Colonic mucosa (tissue), 4 donors: ENCODE measurements around the gene TRAPPC11. TPM values are rescaled to one million over a fixed set of nuclear protein-coding genes. Genes with fewer than 3 reads are reported as not detected.

Experiments
- DNase-seq: peaks from one replicate; pipeline ENCODE4 v3.0.0-alpha.2; 2020
- H3K27ac ChIP-seq: fragments of 200-600 bp; one replicate; pipeline ENCODE4 v1.8.0; 2021
- H3K27me3 ChIP-seq: fragments of 200-600 bp; one replicate; pipeline ENCODE4 v1.8.0; 2021
- H3K36me3 ChIP-seq: fragments of 200-600 bp; one replicate; pipeline ENCODE4 v1.8.0; 2021
- H3K4me1 ChIP-seq: fragments of 200-600 bp; one replicate; pipeline ENCODE4 v1.8.0; 2021; ENCODE audit warnings: mild to moderate bottlenecking
- H3K4me3 ChIP-seq: fragments of 200-600 bp; one replicate; pipeline ENCODE4 v1.8.0; 2021
- H3K9ac ChIP-seq, 2 donors: one replicate each; pipeline ENCODE4 v1.7.0; 2013; ENCODE audit warnings: control low read depth in 2 of 2, low read depth in 2 of 2, low read length in 2 of 2
- H3K9me3 ChIP-seq: fragments of 200-600 bp; one replicate; pipeline ENCODE4 v1.8.0; 2021
- intact Hi-C: fragments of 100-400 bp; cut with DNase I; formaldehyde crosslinking; loops from one replicate; pipeline ENCODE4 v1.14.1; 2022
- total RNA-seq, 2 donors: library from RNA; stranded (reverse); fragmentation: NEBNext Ultra II Directional in 1 of 2; extraction: Animal tissue kit (Norgen Biotek cat#: 25700) in 1 of 2; gene quantifications; one replicate each; pipeline ENCODE4 v1.2.1, GENCODE V29; 2021
- TF ChIP-seq, protein P1 (sequence below): fragments of 200-600 bp; IDR thresholded peaks from one replicate; pipeline ENCODE4 v1.8.0; 2022; ENCODE audit warnings: antibody characterized with exemption, mild to moderate bottlenecking
- donor health status: healthy.
- donor health status: DM: no; HTN: no; CAD: no.
- donor health status: DM: no; HTN: no; CAD: no.

Gene TRAPPC11
- total RNA-seq, 2 donors from 2014 or later = 25.2 to 29.2 TPM

DNA sequence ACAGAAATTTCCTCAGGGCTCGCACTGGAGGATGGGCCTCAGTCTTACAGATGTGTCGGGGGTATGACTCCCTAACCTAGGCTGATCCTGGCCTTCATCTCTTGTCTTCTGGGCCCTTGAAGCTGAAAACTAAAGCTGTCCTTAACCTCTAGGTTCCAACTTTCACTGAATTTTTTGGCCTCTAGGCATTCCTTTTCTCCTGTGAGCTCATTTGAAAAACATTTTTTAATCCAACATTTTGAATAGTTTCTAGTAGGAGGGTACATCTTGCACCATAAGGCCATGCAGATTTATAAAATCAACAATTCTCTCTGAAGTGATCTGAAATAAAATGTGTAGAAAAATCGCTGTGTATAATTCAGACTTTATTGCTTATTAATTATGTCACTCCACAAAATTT is 19.8 kb upstream of the TRAPPC11 start:
- intact Hi-C loops = loop anchor here (10.0 kb wide), 1 partner anchor 164 kb away; no protein-coding TSS in a partner anchor
- TF ChIP-seq, protein P1, sequence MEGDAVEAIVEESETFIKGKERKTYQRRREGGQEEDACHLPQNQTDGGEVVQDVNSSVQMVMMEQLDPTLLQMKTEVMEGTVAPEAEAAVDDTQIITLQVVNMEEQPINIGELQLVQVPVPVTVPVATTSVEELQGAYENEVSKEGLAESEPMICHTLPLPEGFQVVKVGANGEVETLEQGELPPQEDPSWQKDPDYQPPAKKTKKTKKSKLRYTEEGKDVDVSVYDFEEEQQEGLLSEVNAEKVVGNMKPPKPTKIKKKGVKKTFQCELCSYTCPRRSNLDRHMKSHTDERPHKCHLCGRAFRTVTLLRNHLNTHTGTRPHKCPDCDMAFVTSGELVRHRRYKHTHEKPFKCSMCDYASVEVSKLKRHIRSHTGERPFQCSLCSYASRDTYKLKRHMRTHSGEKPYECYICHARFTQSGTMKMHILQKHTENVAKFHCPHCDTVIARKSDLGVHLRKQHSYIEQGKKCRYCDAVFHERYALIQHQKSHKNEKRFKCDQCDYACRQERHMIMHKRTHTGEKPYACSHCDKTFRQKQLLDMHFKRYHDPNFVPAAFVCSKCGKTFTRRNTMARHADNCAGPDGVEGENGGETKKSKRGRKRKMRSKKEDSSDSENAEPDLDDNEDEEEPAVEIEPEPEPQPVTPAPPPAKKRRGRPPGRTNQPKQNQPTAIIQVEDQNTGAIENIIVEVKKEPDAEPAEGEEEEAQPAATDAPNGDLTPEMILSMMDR = no peak
- Histone ChIP-seq H3K4me3 (no peak overlapping the region), H3K9ac (no peak overlapping the region), H3K27ac (no peak overlapping the region), H3K9me3 (no peaks in the 10 kb centered on the region), H3K36me3 (no peaks in the 10 kb centered on the region), H3K27me3 (no peaks in the 10 kb centered on the region), H3K4me1 (no peaks in the 10 kb centered on the region)
- DNase-seq = no peak

DNA sequence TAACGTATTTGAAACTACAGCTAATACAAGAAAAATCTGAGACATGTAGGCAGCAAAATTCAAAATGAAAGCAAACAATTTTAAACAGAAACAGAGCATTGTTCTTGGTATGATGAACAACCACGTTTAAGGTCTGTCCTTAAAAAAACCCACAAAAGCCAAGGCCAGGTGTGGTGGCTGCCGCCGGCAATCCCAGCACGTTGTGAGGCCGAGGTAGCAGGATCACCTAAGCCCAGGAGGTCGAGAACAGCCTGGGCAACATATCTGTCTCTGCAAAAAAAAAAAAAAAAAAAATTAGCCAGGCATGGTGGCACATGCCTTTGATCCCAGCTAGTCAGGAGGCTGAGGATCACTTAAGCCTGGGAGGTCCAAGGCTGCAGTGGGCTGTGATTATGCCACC is 13.8 kb upstream of the TRAPPC11 start:
- Histone ChIP-seq H3K27me3 (no peaks in the 10 kb centered on the region), H3K4me1 (no peaks in the 10 kb centered on the region), H3K27ac (no peak overlapping the region), H3K9ac (no peak overlapping the region), H3K4me3 (no peak overlapping the region), H3K9me3 (no peaks in the 10 kb centered on the region), H3K36me3 (no peaks in the 10 kb centered on the region)
- TF ChIP-seq, protein P1 = no peak
- no peak for DNase-seq
- intact Hi-C loops = no loop called here

DNA sequence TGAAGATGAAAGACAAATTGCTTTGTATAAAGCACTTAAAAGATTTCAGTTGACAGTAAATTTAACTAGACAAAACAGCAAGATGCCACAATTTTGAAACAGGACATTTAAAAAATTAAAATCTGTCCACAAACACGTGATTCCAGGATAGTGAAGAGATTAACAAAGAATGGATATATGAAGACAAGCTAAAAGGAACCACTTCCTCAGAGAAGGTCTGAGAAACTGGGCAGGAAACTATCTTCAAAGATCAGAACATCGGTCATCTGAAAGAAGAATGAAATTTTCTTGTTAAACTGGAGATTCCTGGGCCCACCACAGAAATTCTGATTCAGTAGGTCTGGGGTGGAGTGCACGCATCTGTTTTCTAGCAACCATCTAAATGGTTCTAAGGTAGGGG is 1.5 kb upstream of the TRAPPC11 start:
- TF ChIP-seq, protein P1 = no peak
- Histone ChIP-seq H3K9me3 (no peaks in the 10 kb centered on the region), H3K27me3 (no peaks in the 10 kb centered on the region), H3K36me3 (no peaks in the 10 kb centered on the region), H3K4me3 (no peak overlapping the region), H3K4me1 (no peaks in the 10 kb centered on the region), H3K27ac (no peak overlapping the region), H3K9ac (no peak overlapping the region)
- intact Hi-C loops = loop anchor here (5.0 kb wide), 1 partner anchor 150 kb away; the partner anchor contains the start of gene ING2
- DNase-seq = no peak

DNA sequence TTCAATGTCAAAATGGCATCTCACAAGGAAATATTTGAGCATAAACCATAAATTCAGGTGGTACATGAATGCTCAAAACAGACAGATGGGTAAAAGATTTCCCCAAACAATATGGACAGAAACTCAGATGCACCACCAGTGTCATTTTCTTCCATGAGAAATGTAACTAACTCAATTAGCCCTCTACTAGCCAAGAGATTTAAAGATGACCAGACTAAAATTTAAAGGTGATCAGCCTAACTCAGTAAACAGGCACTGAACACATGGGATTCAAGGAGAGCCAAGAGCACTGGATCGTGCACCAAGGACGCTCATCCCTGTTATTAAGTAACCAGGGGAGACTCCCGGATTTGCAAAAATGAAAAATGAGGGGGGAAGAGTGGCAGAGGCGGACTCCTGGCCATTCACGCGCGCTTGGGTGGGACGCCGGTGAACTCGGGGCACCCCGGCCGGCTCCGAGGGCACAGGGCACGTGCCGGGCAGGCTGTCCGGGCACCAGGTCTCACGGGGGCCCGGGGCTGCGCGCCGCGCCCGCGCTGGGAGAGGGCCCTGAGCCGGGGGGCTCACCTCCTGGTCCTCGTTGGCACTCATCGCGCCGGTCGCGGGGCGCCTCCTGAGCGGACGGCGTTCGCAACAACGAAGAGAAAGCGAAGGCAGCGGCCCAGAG is 598 bp upstream of the TRAPPC11 start:
- TF ChIP-seq, protein P1 = no peak
- Histone ChIP-seq H3K36me3 (no peaks in the 10 kb centered on the region), H3K27ac (peak overlapping the region; percentile 92), H3K27me3 (no peaks in the 10 kb centered on the region), H3K4me1 (no peaks in the 10 kb centered on the region), H3K4me3 (peak overlapping the region; percentile 88), H3K9ac (peak overlapping the region; percentile 76 to 94), H3K9me3 (no peaks in the 10 kb centered on the region)
- intact Hi-C loops = loop anchor here (5.0 kb wide), 1 partner anchor 151 kb away; the partner anchor contains the start of gene ING2
- DNase-seq = peak; percentile 33

DNA sequence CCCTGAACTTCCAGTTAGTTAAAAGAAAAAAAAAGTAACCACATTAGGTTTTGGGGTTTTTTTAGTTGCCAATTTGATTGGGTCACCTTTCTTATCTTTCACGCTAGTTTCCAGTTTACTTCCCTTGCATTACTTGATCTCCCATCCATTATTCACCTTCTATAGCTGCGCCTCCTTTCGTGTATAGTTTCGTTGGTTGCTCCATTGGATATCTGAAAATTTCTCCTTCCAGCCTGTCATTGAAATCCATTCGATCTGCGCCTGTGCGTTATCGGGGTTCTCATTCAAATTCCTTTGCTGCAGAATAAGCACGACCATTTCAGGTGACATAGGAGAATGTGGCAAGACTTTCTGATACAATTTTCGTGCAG is 764 bp downstream of the TRAPPC11 start:
- no peaks in the 10 kb centered on the region for H3K4me1 ChIP-seq
- intact Hi-C loops = loop anchor here (5.0 kb wide), 1 partner anchor 153 kb away; the partner anchor contains the start of gene ING2
- H3K9me3 ChIP-seq = no peaks in the 10 kb centered on the region
- H3K27ac ChIP-seq = peak overlapping the region; percentile 92
- no peaks in the 10 kb centered on the region for H3K36me3 ChIP-seq
- DNase-seq = no peak
- H3K9ac ChIP-seq = peak overlapping the region; percentile 76 to 94
- TF ChIP-seq, protein P1 = no peak
- H3K4me3 ChIP-seq = peak overlapping the region; percentile 88
- no peaks in the 10 kb centered on the region for H3K27me3 ChIP-seq
